ENCODE measurements around the gene SLC22A13.
"Not testable (repeated sequence)": the region's sequence is repeated elsewhere in the genome, so short reads cannot be mapped to it uniquely, and the experiment has no call there.

SLC22A13 gene, protein sequence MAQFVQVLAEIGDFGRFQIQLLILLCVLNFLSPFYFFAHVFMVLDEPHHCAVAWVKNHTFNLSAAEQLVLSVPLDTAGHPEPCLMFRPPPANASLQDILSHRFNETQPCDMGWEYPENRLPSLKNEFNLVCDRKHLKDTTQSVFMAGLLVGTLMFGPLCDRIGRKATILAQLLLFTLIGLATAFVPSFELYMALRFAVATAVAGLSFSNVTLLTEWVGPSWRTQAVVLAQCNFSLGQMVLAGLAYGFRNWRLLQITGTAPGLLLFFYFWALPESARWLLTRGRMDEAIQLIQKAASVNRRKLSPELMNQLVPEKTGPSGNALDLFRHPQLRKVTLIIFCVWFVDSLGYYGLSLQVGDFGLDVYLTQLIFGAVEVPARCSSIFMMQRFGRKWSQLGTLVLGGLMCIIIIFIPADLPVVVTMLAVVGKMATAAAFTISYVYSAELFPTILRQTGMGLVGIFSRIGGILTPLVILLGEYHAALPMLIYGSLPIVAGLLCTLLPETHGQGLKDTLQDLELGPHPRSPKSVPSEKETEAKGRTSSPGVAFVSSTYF

GRCh38 chr3:38265604-38266307, at the start of gene SLC22A13:
Gene SLC22A13 (plus strand): TSS chr3:38265812. CDS start chr3:38265861, 49 bp downstream.
- no peak for DNase-seq (ENCODE audit: low spot score)

DNA sequence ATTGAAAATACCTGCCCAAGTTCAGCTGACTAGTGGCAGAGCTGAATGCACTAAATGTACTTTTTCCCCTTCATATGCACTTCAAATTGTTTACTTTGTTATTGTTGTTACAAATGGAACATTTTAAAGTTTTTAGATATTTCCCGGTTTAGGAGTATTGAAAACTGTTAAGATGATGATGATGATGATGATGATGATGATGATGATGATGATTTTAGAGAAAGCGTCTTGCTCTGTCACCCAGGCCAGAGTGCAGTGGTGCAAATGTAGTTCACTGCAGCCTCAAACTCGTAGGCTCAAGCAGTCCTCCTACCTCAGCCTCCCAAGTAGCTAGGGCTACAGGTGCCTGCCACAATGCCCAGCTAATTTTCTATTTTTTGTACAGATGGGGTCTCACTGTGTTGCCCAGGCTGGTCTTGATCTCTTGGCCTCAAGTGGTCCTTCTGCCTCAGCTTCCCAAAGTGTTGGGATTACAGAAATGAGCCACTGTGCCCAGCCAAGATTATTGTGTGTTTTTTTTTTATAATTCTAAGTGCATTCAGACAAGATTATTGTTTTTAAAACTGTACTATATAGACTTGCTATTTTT, 45.9 kb upstream of the SLC22A13 start:
- no peak for DNase-seq (ENCODE audit: low spot score)

GRCh38 chr3:38221005-38221404, 44.6 kb upstream of the SLC22A13 start:
- no peak for DNase-seq (ENCODE audit: low spot score)

DNA sequence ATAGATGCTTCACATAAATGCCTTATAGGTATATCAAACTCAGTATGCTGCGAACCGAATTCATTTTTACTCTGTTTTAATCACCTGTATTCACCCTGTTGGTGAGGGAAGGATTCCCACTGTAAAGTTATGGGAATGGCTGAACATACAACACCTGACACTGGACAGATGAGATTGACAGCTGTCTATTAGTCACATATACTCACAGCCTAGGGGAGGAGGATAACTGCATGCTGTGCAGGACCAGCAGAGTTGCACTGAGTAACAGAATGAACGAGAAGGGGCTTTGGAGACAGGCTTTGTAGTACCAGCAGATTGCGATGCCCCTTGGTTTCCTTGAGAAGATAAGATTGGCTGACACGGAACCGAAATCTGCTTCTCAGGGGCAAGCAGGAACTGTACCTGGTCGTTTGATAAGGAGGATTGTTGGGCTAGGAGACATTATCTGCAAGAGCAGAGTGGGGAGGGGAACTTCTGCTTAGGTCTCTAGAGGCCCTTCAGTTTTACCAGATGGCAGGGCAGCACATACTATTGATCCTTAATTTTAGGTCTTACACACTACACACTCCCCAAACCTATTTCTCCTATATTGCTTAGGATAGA, 43.5 kb upstream of the SLC22A13 start:
- no peak for DNase-seq (ENCODE audit: low spot score)

GRCh38 chr3:38224357-38224756, 41.3 kb upstream of the SLC22A13 start:
- DNase-seq (ENCODE audit: low spot score), result no peak

DNA sequence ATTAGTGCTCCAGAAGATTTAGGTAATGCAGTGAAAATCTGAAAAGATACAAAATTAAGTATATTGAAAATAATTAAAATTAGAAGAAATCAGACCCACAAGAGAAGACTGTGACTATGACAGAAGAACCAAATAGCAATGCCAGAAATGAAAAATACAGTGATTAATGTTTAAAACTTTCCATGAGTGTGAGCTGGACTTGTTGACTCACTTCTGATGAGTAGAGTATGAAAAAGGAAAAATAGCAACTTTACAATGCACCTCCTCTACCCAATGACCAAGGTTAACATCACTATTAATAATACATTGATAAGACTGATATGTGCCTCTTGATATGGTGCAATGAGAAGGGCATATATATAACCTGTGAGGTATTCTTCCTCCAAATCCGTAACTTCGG, 39.3 kb upstream of the SLC22A13 start:
- no peak for DNase-seq (ENCODE audit: low spot score)

GRCh38 chr3:38227989-38228388, 37.6 kb upstream of the SLC22A13 start:
- DNase-seq (ENCODE audit: low spot score), result no peak

DNA sequence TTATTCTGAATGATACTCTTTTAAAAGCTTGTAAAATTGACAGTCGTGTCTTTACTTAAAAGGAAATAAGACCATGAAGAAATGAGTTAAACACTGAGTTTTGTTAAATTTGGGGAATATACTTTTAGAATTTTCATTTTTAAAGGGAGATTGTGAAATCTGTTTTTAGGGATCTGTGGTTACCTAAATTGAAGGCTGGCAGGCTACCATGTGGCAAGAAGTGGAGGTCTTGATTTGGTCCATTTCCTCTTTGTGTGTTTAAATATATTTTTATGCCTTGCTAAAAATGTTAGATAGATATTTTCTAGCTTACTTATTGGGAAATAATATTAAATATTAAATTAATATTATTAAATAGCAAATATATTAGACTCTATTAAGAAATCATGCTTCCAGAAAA, 36.6 kb upstream of the SLC22A13 start:
- no peak for DNase-seq (ENCODE audit: low spot score)

- no peak for DNase-seq (ENCODE audit: low spot score)
Observed at GRCh38 chr3:38232701-38233100, 32.9 kb upstream of the SLC22A13 start.

DNA sequence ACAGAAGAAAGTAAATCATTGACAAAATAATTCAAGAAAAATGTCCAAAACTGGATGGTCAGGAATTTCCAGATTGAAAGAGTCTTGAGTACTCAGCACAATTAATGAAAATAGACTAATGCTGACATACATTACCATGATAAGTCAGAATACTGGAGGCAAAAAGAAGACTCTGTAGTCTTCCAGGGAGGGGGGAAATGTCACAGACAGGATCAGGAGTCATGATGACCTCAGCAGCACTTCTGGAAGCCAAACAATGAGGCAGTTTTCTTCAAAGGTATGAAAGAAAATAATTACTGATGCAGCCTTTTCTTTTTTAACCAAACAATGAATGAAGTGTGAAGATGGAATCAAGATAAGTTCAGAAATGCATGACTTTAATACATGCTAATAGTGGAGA, 30.1 kb upstream of the SLC22A13 start:
- DNase-seq (ENCODE audit: low spot score), result no peak

GRCh38 chr3:38238416-38239008, 27.1 kb upstream of the SLC22A13 start:
- no peak for DNase-seq (ENCODE audit: low spot score)

DNA sequence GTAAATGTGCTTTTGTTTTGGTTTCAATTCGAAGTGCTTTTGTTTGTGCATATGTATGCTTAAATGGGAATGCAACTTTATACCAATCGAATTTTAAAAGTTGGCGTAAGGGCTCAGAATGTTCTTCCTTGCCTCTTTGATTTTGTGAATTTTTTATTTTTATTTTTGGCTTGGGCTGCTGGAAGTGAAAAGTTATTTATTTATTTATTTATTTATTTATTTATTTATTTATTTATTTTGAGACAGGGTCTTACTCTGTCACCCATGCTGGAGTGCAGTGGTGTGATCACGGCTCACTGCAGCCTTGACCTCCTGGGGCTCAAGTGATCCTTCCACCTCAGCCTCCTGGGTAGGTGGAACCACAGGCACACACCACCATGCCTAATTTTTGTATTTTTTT, 22.8 kb upstream of the SLC22A13 start:
- not testable (repeated sequence) for DNase-seq (ENCODE audit: low spot score)

- DNase-seq (ENCODE audit: low spot score), result no peak
Observed at GRCh38 chr3:38245930-38246329, 19.7 kb upstream of the SLC22A13 start.

DNA sequence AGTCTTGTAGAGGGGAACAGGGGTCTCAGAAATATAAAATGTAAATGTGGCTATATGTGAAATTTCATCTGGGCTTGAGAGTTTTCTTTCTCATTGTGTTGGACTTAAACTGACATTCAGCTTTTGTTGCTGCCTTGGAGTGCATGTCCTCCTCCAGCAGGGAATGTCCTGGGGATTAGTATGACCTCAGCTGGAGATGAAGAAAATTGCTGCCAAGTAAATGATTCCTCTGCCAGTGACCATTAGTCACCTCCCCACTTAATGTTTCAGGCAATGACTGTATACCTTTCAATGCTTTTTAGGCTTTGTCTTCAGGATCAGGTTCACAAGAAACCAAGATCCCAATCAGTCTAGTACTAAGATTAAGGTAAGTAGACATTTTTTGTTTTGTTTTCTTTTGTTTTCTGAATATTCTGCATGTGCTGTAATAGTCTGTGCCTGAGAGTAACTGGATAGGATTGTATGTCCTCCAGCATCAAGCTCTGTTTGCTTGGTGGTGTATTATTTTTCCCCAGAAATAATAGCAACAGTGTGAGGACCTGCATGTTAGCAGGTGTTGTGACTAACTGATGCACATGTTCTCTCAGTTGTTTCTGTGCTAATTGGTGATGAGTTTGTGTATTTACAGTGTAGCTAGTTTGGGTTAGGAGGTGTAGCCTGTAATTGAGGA, 18.1 kb upstream of the SLC22A13 start:
- no peak for DNase-seq (ENCODE audit: low spot score)

- DNase-seq (ENCODE audit: low spot score), result no peak
Observed at GRCh38 chr3:38250198-38250597, 15.4 kb upstream of the SLC22A13 start.

DNA sequence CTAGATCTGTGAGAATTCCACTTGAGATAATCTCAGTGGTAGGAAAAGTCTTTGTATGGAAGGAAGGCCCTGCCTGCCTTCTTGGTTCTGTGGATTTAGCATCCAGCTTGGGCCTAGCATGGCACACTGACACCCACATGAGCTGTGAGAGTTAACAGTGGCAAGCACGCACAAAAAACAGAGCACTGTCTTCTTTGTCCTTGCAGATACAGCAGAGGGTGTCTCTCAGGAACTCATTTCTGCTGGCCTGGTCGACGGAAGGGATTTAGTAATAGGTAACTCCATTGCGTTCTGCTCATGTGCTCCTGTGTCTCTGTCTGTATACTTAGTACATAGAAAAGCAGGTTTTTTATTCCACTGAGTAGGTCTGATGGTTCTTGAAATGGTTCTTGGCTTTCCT, 14.4 kb upstream of the SLC22A13 start:
- DNase-seq (ENCODE audit: low spot score), result no peak

GRCh38 chr3:38253704-38254103, 11.9 kb upstream of the SLC22A13 start:
- no peak for DNase-seq (ENCODE audit: low spot score)

- DNase-seq (ENCODE audit: low spot score), result no peak
Observed at GRCh38 chr3:38254872-38255271, 10.7 kb upstream of the SLC22A13 start.

DNA sequence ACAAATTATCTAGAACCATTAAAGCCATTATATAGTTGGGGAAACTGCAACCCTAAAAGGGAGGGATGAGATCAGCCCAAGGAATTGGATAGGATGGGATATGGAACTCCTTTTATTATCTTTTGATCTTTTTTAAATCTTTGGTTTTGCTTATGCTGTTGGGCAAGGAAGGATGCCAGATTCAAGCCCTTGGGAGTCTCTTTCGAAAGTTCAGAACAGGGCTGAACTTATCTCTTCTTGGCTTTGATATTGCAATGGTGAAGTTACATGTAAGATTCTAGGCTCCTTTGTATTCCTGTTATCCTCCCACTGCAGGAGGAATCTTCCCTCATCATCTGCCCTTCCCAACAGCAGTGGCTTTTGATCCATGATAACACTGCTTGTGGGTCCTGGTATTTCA, 10.0 kb upstream of the SLC22A13 start:
- DNase-seq (ENCODE audit: low spot score), result no peak

DNA sequence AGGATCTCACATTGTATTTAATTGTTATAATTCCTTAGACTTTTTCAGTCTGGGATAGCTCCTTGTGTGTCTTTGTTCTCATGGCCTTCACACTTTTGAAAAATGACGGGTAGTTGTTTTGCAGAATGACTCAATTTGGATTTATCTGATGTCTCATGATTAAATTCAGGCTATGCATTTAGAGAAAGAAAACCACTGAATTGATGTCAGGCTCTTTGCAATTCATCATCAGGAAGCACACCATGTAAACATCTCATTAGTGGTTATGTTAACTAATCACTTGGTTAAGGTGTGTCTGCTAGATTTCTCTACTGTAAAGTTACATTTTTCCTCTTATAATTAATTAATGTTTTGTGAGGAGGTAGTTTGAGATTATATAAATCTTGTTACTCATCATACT, 8.0 kb upstream of the SLC22A13 start:
- DNase-seq (ENCODE audit: low spot score), result no peak

DNA sequence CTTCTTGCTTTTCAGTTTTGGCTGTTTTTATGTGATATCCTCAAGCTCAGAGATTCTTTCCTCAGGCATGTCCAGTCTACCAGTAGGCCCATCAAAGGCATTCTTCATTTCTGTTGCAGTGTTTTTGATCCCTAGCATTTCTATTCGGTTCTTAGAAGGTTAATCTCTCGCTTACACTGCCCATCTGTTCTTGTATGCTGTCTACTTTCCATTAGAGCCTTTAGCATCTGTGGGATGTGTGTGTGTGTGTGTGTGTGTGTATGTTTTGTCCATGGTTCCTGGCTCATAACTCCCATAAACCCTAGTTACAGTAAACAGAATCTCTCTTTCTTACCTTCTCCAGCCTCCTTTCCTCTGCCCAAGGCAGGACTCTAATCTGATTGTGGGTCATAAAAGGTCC, 5.1 kb upstream of the SLC22A13 start:
- no peak for DNase-seq (ENCODE audit: low spot score)

Measured in HuH-7 (cell line).